HG03066 (cell line): ENCODE results near the gene ZER1.
A peak's percentile ranks its signal among the peaks of the same experiment; 100 is the strongest.
"Not testable (repeated sequence)": the region's sequence is repeated elsewhere in the genome, so short reads cannot be mapped to it uniquely, and the experiment has no call there.

Source experiments
- ATAC-seq: cut with Tn5 transposase; IDR thresholded peaks from one replicate; pipeline ENCODE4 v1.9.1; 2021; ENCODE audit warnings: low read depth; ENCODE audit not compliant: unreplicated experiment

The ZER1 gene

DNA sequence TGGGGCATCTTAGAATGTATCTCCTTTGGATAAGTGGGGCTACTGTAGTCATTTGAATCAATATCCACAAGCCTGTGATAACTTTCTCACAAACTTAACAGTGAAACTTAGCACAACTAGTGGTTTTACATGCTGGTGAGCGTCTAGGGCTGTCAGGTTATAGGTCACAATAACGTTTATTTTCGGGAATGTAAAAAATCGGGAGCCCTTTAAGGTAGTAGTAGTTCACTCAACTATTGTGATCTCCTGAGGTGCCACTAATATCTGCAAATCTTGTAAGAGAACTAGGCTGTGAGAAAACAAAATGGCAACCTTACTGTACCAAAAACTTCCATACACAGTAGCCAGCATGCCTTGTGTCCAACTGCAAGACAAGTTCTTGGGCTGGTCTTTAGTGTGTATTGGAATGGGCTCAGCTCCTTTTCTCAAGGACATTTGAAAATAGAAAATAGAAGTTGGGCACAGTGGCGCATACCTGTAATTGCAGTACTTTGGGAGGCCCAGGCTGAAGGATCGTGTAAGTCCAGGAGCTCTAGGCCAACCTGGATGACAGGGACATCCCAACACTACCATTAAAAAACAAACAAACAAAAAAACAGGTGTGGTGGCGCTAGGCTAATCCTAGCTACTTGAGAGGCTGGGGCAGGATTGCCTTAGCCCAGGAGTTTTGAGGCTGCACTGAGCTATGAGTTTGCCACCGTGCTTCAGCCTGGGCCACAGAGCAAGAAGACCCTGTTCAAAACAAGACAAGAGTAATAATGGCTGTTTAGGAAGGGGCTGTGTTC is 74.6 kb downstream of the ZER1 start:
- ATAC-seq: no peak

- ATAC-seq: no peak
Observed at GRCh38 chr9:128694344-128694743, 77.4 kb downstream of the ZER1 start.

GRCh38 chr9:128693738-128694137 is 78.0 kb downstream of the ZER1 start:
- ATAC-seq: not testable (repeated sequence)

GRCh38 chr9:128690684-128691034 is 81.1 kb downstream of the ZER1 start:
- no peak for ATAC-seq

DNA sequence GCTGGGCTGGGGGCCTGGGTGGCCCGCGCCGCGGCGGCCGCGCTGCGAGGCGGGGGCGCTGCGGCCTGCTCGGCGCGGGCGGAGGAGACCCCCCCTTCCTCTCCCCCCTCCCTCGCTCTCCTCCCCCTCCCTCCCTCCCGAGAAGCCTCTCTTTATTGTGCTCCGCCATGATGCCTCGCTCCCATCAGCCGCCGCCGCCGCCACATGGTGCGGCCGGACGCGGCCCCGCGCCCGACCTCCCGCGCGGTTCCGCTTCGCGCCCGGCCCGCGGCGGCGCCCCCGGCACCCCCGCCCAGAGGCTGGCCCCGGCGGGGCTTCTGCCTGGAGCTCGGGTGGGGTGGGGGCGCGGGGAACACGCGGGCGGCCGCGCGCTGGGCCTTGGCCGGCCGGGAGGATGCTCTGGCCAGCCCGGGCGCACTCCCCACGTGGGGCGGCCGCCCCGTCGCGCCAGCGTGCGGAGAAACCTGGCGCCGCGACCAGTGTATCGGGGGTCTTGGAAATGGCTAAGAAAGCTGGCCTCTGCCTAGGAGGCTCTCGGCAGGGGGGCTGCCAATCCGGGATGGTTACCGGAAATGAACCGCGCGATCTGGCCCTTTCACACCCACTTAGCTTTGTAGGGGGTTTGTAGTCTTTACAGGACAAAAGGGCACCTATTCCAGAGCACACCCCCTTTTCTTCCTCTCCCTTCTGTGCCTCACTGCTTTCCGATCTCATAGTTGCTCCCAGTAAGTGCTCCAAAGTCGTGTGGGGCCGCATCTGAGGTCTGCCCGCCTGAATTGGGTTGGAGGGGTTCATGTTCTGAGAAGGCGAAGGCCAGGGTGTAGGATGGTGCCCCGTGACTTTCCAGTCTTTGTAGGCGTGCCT is 81.7 kb downstream of the ZER1 start:
- no peak for ATAC-seq

- peak; percentile 6 for ATAC-seq
Observed at GRCh38 chr9:128689293-128689774, 82.4 kb downstream of the ZER1 start.

DNA sequence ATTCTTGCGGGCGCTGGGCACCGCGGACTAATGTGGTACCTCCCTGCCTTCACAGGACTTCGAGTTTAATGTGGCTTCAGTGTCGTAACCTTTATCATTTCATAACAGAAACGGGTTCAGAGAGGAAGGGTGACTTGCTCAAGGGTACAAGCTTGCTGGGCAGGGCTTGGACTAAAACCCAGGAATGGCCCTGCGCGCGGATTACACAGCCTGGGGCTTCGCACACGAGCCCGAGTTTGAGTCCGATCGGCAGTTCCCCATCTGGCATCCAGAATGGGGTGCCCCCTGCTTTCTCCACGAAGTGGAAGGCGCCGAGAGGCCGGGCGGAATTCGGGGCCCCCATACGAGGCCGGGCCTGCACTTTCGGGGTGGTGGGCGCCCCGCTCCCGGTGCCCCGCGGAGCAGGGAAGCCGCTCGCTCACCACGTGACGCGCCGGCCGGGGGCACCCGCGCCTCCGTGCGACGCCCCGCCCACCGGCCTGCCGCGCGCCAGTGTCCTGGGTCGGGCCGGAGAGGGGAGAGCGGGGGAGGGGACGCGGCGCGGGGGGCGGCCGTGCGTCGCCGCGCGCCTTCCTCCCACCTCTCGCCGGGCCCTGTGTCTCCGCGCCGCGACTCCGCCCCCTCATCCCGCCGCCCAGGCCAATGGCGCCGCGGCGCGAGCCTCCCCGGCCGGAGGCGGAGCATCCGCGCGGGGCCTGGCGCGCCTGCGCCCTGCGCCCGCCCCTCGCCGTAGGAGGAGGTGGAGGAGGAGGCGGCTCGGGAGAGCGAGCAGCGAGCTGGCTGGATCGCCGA is 83.0 kb downstream of the ZER1 start, which contains the start of gene SET:
TSS of gene SET (plus strand) at position 722 of the 792 bp plus-strand sequence. CDS start 361 bp downstream, outside the sequence.
- ATAC-seq: peak; percentile 67

DNA sequence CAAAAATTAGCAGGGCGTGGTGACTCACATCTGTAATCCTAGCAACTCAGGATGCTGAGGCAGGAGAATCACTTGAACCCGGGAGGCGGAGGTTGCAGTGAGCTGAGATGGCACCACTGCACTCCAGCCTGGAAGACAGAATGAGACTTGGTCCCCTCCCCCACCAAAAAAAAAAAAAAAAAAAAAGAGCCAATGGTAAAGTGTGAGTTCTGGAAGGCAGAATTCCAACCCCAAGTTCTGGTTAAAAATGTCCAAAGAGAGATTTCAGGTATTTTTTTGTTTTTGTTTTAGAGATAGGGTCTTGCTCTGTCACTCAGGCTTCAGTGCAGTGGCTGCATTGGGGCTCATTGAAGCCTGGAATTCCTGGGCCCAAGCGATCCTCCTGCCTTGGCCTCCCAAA is 84.3 kb downstream of the ZER1 start:
- ATAC-seq: no peak

GRCh38 chr9:128685636-128686489 is 85.9 kb downstream of the ZER1 start:
- ATAC-seq: no peak

DNA sequence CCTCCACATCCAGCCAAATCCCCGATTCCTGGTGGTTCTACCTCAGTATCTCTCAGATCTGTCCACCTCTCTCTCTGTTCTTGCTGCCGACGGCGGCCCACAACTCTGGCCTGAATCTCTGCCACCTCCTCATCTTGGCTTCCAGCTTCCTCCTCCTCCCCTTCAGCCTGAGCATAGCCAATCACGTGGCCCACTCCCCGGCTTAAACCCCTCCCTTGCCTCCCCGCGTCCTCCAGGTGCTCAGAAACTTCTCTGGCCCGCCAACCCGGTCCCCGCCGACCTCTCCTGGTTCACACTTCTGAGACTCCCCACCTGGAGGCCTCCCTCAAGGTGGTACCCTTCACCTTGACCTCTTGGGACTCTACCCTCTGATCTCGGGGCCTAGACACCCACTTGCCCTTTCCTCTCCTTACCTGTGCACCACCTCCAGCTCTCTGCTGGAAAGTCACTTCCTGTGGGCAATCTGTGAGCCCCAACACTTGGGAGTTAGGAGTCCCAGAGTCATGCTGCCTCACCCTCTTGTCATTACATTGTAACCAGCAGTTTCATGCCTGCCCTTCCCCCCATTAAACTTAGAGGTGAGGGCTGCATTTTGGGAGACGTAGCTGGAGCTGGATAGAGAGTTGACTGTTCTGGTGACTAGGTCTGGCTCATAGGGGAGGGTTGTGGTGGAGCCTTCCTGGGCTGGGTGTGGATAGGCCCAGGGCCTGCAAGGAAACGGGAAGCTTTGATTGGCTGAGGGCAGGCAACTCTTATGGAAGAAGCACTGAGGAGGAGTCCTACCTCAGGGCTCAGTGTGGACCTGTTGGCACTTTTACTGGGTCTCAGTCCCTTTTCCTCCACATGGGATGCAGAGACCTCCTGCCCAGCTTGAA is 87.2 kb downstream of the ZER1 start:
- peak; percentile 33 for ATAC-seq

DNA sequence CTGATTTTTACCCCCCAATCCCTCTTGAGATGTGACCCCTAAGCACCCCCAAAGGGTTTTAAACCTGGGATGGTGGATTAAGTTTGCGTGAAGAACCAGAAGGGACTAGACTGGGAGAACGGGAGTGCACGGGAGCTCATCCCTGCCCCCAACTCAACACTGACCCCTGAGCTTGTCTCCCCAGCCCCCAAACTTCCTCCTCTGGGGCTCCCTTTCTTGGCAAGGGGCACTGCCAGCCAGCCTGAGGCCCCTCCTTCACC is 87.7 kb downstream of the ZER1 start:
- ATAC-seq: no peak

DNA sequence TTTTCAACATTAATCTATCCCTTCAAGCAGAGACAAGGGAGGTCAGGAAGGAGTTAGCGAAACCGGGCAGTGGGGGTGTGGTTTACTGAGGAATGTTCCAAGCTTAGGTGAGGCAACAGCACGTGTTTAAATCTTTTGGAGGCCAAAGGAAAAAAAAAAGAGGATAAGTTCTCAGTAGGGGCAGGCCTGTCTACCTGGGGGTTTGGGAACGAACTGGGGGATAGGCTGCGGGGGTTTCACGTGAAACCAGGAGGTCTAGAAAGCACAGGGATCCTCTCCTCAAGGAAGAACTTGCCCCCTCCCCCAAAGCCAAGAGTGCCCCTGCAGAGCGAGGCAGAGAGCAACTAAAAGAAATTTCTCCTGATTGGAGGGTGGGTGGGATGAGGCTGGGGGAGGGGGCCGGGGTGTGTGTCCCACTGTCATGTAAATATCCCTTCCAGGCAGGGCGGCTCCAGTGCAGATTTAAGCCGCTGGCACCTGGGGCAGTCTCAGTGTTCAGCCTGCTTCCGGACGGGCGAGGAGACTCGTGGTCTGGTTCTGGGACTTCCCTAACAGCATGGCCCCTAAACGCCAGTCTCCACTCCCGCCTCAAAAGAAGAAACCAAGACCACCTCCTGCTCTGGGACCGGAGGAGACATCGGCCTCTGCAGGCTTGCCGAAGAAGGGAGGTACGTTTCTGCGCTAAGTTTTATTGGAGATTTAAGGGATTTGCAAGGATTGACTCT is 88.2 kb downstream of the ZER1 start:
- no peak for ATAC-seq
